GM23248 (cell line): ENCODE measurements around the gene RPH3AL.
"Not testable (repeated sequence)": the region's sequence is repeated elsewhere in the genome, so short reads cannot be mapped to it uniquely, and the experiment has no call there.

Experiments
- EZH2 ChIP-seq: fragments of 200-600 bp; sonication (generic); IDR thresholded peaks from 2 replicates; pipeline ENCODE4 v1.6.1; 2018; ENCODE audit warnings: antibody characterized with exemption, mild to moderate bottlenecking; ENCODE audit not compliant: insufficient read depth, poor library complexity, severe bottlenecking
- EZH2phosphoT487 ChIP-seq: fragments of 200-600 bp; sonication (generic); IDR thresholded peaks from 2 replicates; pipeline ENCODE4 v1.6.1; 2018; ENCODE audit warnings: antibody characterized with exemption, moderate library complexity, mild to moderate bottlenecking, low read depth; ENCODE audit not compliant: insufficient read depth

GRCh38 chr17:201257-201656 lies 151.3 kb downstream of the RPH3AL start:
- TF ChIP-seq EZH2, EZH2phosphoT487: not testable (repeated sequence)
